A673 (cell line): Measurements from ENCODE around the gene CPEB4.

Experiments used
- EZH2 ChIP-seq: fragments of 200-600 bp; sonication (generic); IDR thresholded peaks from 2 replicates; pipeline ENCODE4 v1.6.1; 2017; ENCODE audit warnings: borderline replicate concordance, low read depth, mild to moderate bottlenecking, mixed read lengths, antibody characterized with exemption, low read length; ENCODE audit not compliant: poor library complexity, severe bottlenecking
- TF ChIP-seq, protein P1 (sequence below): fragments of 300-800, 200-600 bp; sonication (generic); conservative IDR thresholded peaks from 2 replicates; pipeline ENCODE4 v1.5.1; 2017; ENCODE audit warnings: low read depth, mild to moderate bottlenecking, antibody characterized with exemption, low read length, moderate library complexity, mixed read lengths

DNA sequence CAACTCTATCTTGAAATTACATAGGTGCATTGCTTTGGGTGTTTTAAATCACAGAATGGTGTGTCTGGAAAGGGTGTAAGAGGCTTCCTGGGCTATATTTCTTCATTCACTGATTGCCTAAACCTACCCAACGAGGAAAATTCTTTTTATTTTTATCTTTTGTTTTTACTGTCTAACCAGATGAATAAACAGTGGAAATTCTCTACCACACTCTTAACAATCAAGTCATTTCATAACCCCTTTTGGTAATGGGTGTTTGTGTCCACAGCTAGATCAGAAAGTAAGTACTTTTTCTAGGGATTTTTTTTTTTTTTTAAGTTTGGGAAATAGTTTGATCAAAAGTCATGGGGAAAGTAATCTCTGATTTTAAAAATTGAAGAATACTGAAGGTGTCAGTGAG is 73.3 kb downstream of the CPEB4 start:
- TF ChIP-seq, protein P1, sequence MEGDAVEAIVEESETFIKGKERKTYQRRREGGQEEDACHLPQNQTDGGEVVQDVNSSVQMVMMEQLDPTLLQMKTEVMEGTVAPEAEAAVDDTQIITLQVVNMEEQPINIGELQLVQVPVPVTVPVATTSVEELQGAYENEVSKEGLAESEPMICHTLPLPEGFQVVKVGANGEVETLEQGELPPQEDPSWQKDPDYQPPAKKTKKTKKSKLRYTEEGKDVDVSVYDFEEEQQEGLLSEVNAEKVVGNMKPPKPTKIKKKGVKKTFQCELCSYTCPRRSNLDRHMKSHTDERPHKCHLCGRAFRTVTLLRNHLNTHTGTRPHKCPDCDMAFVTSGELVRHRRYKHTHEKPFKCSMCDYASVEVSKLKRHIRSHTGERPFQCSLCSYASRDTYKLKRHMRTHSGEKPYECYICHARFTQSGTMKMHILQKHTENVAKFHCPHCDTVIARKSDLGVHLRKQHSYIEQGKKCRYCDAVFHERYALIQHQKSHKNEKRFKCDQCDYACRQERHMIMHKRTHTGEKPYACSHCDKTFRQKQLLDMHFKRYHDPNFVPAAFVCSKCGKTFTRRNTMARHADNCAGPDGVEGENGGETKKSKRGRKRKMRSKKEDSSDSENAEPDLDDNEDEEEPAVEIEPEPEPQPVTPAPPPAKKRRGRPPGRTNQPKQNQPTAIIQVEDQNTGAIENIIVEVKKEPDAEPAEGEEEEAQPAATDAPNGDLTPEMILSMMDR: no peak
- TF ChIP-seq EZH2: no peak
